ENCODE measurements around the gene QSOX1. TPM values are rescaled to one million over a fixed set of nuclear protein-coding genes. Genes with fewer than 3 reads are reported as not detected.
A peak's percentile ranks its signal among the peaks of the same experiment; 100 is the strongest.
"Not testable (repeated sequence)": the region's sequence is repeated elsewhere in the genome, so short reads cannot be mapped to it uniquely, and the experiment has no call there.

QSOX1 gene, protein sequence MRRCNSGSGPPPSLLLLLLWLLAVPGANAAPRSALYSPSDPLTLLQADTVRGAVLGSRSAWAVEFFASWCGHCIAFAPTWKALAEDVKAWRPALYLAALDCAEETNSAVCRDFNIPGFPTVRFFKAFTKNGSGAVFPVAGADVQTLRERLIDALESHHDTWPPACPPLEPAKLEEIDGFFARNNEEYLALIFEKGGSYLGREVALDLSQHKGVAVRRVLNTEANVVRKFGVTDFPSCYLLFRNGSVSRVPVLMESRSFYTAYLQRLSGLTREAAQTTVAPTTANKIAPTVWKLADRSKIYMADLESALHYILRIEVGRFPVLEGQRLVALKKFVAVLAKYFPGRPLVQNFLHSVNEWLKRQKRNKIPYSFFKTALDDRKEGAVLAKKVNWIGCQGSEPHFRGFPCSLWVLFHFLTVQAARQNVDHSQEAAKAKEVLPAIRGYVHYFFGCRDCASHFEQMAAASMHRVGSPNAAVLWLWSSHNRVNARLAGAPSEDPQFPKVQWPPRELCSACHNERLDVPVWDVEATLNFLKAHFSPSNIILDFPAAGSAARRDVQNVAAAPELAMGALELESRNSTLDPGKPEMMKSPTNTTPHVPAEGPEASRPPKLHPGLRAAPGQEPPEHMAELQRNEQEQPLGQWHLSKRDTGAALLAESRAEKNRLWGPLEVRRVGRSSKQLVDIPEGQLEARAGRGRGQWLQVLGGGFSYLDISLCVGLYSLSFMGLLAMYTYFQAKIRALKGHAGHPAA
- total RNA-seq, result 20.0 TPM

DNA sequence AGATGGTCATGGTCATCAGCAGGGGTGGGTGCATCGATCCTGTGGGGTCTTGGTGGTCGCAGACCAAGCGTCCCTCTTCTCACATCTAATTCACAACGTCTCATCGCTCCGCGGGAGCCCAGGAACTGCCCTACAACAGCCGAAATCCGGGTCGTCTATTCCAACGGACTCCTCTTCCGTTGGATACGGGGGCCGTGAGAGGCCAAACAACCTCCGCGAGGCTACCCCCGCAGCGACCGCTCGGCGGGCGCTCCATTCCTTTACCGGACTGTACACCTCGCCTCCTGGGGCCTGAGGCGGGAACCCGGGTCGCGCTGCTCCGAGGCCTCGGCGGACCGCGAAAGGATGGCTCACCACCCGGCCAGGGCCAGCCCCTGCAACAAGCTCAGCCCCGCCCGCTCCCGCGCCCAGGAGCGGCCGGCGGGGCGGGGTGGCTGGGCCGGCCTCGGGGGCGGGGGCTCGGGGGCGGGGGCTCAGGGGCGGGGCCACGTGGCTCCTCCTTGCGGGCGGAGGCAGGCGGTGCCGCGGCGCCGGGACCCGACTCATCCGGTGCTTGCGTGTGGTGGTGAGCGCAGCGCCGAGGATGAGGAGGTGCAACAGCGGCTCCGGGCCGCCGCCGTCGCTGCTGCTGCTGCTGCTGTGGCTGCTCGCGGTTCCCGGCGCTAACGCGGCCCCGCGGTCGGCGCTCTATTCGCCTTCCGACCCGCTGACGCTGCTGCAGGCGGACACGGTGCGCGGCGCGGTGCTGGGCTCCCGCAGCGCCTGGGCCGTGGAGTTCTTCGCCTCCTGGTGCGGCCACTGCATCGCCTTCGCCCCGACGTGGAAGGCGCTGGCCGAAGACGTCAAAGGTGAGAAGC, at the start of gene QSOX1:
TSS of gene QSOX1 (plus strand) at position 545 of the 857 bp plus-strand sequence. CDS start at position 584, 39 bp downstream.
- peak; percentile 92 for DNase-seq

DNA sequence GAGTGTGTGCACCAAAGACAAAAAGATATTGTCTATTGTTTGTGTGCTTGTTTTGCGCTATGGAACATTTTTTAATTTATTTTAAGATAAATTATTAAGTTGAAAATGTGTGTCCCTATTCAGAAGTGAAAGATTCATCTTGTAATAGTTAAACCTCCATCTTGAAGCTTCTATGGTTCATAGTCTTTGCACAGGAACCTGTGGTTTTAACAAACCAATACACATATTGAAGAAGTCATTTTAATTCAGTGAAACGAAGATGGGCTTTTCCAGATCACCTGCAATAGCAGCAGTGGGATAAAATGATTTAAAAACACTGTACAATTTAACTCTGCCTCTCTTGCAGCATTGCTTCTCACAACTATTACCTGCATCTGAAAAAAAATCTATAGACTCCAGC, 42.6 kb upstream of the QSOX1 start:
- no peak for DNase-seq

GRCh38 chr1:180112984-180113647, 41.6 kb upstream of the QSOX1 start:
- no peak for DNase-seq

DNA sequence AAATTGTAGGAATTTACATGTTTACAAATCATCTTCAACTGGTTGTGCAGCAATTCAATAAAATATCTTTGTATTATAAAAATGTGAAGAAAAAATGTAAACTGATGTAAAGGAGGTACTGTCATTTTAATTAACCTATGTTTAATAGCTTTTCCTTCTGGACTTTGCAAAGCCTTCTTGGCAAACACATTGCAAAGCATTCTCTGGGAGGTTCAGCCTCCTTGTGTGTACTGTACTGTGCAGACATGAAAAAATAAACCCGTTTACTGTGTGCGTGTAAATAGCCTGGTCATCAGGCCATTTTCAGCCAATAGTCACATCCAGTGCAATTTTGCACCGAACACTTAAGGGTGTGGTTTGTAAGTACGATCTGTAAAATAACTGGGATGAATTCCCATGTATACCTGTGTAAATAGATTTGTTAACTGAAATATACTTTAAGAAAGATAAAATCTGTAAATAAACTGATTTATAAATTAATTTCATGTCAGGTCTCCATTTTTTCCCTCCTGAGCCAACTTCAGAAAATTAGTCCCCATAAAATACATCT, 40.2 kb upstream of the QSOX1 start:
- no peak for DNase-seq

- DNase-seq, result no peak
Observed at GRCh38 chr1:180116964-180117763, 37.5 kb upstream of the QSOX1 start.

DNA sequence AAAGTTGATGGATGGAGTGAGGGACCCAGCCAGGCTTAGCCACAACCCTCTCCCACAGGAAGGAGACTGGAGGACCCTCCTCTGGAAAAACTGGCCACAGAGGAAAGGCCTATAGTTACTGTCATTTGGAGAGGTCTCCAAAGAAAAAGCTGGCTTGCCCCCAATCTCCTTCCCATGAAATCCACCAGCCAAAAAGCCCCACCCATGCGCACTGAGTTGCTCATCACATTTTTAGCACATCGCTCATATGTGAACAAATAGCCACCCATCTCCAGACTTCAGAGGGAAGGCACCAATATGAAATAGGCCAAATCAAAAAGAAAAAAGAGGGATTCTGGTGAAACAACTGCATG, 36.9 kb upstream of the QSOX1 start:
- no peak for DNase-seq

DNA sequence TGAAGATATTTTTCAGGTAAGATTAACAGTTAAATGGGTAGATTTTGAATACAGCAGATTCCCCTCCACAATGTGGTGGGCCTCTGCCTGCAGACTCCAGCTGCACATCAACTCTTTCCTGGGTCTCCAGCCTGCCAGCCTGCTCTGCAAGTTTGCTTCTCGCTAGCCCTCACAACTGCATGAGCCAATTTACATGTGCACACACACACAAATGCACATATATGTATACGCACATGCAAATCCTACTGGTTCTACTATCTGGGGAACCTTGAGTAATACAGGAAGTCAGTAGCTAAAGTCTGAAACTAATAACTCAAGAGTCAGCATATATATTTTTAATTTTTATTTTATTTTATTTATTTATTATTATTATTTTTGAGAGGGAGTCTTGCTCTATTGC, 34.8 kb upstream of the QSOX1 start:
- no peak for DNase-seq

DNA sequence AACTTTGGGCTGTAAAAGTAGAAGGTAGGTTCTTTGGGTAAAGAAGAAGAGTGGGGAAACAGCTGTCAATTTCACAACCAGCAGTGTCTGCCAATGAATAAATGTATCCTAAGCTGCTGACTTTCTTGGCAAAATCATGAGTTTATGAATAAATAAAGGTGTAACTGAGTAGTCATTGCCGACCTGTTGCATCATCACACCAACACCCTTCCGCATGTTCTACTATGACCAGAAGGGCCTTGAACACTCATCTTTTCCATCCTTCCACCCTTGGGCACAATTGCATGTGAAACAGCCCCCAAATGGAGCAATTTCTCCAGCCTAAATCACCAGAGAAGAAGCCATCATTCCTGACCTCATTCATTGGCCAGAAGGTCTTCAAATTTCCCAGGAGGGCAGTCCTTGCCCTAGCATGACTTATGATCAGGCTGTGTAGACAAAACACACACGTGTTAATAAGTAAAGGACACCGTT, 31.2 kb upstream of the QSOX1 start:
- no peak for DNase-seq

DNA sequence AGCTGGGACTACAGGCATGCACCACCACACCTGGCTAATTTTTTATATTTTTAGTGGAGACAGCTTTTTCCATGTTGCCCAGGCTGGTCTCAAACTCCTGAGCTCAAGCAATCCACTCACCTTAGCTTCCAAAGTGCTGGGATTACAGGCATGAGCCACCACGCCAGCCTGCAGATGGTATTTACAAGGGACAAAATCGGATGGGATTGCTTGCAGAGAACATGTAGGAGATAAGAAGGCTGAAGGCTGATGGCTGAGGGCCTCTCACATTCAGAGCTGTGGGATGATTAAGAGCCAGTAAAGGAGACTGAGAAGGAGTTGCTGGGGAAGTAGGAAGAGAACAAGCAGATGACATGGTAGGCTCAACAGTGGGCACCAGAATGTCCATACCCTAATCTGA, 24.0 kb upstream of the QSOX1 start:
- DNase-seq, result no peak

GRCh38 chr1:180131510-180131909, 23.2 kb upstream of the QSOX1 start:
- no peak for DNase-seq

DNA sequence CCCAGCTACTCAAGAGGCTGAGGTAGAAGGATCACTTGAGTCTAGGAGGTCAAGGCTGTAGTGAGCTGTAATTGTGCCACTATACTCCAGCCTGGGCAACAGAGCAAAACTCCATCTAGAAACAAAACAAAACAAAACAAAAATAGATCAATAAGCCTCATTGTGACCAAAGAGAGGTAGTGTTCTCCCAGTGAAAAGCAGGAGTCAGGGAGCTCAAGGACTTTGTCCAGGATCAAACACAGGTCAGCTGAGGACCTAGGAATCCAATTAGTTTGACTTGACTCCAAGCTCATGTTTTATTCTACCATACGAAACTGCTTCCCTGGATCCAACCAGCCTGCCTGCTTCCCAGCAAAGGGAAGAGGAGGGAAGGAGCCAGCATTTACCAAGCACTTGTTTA, 21.5 kb upstream of the QSOX1 start:
- no peak for DNase-seq

DNA sequence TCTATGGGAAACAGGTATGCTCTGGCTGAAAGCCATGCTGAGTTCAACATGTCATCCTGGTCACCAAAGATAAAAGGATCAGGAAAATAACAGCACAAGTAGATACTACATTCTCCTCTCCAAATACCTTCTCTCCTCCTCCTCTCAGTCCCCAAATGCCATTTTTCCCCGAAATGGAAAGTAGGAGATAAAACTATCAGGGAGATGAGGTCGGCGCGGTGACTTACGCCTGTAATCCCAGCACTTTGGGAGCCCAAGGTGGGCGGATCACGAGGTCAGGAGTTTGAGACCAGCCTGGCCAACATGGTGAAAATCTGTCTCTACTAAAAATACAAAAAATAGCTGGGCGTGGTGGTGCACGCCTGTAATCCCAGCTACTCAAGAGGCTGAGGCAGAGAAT, 21.0 kb upstream of the QSOX1 start:
- DNase-seq, result not testable (repeated sequence)

DNA sequence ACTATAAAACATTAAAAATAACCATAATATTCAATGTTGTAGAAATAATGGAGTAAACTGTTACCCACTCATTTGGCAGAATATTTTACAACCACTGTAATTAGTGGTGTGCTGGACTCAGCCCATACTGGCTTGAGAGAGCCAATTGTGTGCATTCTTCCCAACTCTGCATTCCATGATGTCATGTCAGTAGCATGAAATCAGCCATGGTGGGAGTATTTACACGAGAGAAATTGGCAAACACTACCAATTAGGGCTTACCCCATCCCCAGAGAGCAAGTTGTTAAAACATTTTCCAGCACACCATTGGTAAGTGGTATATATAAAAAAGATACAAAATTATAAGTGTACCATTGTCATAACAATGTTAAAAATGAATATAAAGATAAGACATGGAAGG, 19.1 kb upstream of the QSOX1 start:
- no peak for DNase-seq

- DNase-seq, result no peak
Observed at GRCh38 chr1:180136331-180136967, 18.2 kb upstream of the QSOX1 start.

DNA sequence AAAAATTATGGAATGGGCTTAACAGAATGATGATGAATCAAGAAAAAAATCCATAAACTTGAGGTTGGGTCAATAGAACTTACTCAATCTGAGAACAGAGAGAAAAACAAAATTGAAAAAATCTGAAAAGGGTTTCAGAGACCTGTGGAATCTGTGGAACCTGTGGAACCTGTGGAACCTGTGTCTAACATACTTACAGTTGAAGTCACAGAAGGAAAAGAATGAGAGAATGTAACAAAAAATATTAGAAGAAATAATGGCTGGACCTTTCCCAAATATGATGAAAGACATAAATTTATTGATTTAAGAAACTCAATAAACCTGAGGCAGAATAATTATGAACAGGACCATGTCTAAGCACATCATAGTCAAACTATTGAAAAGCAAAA, 17.7 kb upstream of the QSOX1 start:
- no peak for DNase-seq

GRCh38 chr1:180137776-180138175, 16.9 kb upstream of the QSOX1 start:
- no peak for DNase-seq

DNA sequence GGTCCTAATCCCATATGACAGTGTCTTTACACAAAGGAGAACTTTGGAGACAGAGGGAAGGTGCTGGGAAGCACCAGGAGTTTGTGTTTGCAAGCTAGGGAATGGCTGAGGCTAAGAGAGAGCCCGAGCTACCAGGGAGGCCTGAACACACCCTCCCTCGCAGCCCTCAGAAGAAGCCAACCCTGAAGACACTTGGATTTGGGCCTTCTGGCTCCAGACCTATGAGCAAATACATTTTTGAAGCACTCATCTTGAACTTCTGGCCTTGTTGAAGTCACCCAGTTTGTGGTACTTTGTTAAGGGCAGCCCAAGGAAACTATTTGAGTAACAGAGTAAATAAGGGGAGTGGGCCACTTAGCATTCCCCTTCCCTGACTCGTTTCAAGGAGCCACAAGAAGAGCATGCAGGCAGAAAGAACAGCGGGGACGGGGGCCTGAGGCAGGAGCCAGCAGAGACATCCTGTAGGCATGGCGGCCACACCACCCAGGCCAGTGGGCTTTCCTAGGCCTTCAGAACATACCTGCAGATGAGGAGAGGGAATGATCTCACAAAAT, 13.2 kb upstream of the QSOX1 start:
- no peak for DNase-seq

GRCh38 chr1:180143359-180143758, 11.3 kb upstream of the QSOX1 start:
- no peak for DNase-seq

DNA sequence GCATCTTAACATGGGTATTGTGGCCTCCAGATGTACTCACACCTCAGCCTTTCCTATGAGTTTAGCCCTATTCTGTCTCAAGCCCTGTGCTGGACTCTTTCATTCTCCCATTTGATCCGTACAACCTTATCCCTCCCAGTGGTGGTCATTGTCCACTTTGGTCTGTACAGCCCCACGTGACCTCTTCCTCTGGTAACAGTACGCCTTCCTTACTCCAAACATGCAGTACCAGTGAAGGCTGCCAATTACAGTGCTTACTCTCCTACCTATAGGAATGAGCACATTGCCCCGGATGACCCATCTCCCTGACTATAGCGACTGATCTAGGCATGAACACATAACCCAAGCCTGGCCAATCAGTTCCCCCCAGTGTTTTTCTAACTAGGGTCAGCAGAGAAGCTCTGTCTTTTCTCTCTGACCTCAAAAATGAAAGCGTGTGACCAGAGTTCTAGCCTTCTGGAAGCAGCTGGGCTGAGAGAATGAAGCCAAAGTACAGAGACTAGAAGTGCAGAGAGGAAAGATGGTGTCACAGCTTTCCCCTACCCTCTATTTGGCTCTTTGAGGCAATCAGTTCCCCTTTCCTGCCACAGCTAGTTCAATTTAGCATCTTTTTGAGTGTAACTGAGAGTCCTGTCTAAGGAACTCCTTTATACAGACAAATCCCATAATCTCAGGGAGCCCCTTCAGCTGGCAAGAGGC, 9.9 kb upstream of the QSOX1 start:
- DNase-seq, result no peak

- no peak for DNase-seq
Observed at GRCh38 chr1:180145446-180145845, 9.2 kb upstream of the QSOX1 start.

All from occipital lobe (tissue), 2 donors.